HepG2 (cell line): ENCODE data around the gene PHRF1. TPM values are rescaled to one million over a fixed set of nuclear protein-coding genes. Genes with fewer than 3 reads are reported as not detected.
A peak's percentile ranks its signal among the peaks of the same experiment; 100 is the strongest.

ENCODE experiments used
- BCL6 ChIP-seq: IDR thresholded peaks from 2 replicates; pipeline ENCODE4 v1.6.1; 2016; ENCODE audit warnings: missing genetic modification reagents, missing compliant biosample characterization
- FOXJ3 ChIP-seq: sonication (generic); formaldehyde crosslinking; IDR thresholded peaks from 2 replicates; pipeline ENCODE4 v1.4.0; 2020; ENCODE audit warnings: missing genetic modification reagents, mild to moderate bottlenecking, borderline replicate concordance
- FOXO1 ChIP-seq: sonication (generic); formaldehyde crosslinking; IDR thresholded peaks from 2 replicates; pipeline ENCODE4 v1.4.0; 2020; ENCODE audit warnings: missing genetic modification reagents
- TBX3 ChIP-seq: fragments of 450-650 bp; IDR thresholded peaks from 2 replicates; pipeline ENCODE4 v1.6.1; 2017; ENCODE audit warnings: antibody characterized with exemption, mild to moderate bottlenecking, inconsistent platforms, borderline replicate concordance
- ZFP36 ChIP-seq: fragments of 150-350 bp; IDR thresholded peaks from 2 replicates; pipeline ENCODE4 v1.6.1; 2018; ENCODE audit warnings: borderline replicate concordance, low read length, low read depth; ENCODE audit not compliant: partially characterized antibody
- ZNF713 ChIP-seq: sonication (generic); formaldehyde crosslinking; IDR thresholded peaks from 2 replicates; pipeline ENCODE4 v1.4.0; 2020; ENCODE audit warnings: mild to moderate bottlenecking, missing genetic modification reagents
- ZNF780A ChIP-seq: sonication (generic); formaldehyde crosslinking; IDR thresholded peaks from 2 replicates; pipeline ENCODE4 v1.8.0; 2022; ENCODE audit warnings: mild to moderate bottlenecking, missing genetic modification reagents, moderate library complexity
- polyA plus RNA-seq, 8 experiments: library from polyadenylated mRNA; depleted of rRNA in 3 of 8; stranded (reverse) in 7 of 8; unstranded in 1 of 8; fragments of >200 nt; fragmentation: Illumina TruSeq in 4 of 8; extraction: Trizol in 4 of 8; gene quantifications; 2 replicates each; pipeline versions ENCODE4 v1.2.1 to v1.2.3, GENCODE V29; 2011 to 2016; ENCODE audit warnings: low read depth in 4 of 8, missing spikeins in 1 of 8, mixed read lengths in 1 of 8; ENCODE audit not compliant: insufficient read depth in 1 of 8
- total RNA-seq, 5 experiments: library from RNA; depleted of rRNA; stranded (reverse); fragments of >200 nt; fragmentation: Illumina TruSeq; extraction: Trizol; gene quantifications; 2 replicates each; pipeline ENCODE4 v1.2.3, GENCODE V29; 2016; ENCODE audit warnings: low read depth in 1 of 5
- TF ChIP-seq, protein P1 (sequence below), 2 experiments: fragments of 450-650 bp in 1 of 2; sonication (generic) in 1 of 2; formaldehyde crosslinking in 1 of 2; IDR thresholded peaks; 2 replicates each; pipeline versions ENCODE4 v1.6.1 to v1.8.0; 2016 to 2022; ENCODE audit warnings: antibody characterized with exemption in 1 of 2, mild to moderate bottlenecking in 1 of 2, missing genetic modification reagents in 1 of 2
- TF ChIP-seq, protein P2 (sequence below): sonication (generic); formaldehyde crosslinking; IDR thresholded peaks from 2 replicates; pipeline ENCODE4 v1.5.0; 2020; ENCODE audit warnings: missing genetic modification reagents, mild to moderate bottlenecking, borderline replicate concordance
- TF ChIP-seq, protein P3 (sequence below): IDR thresholded peaks from 2 replicates; pipeline ENCODE4 v1.6.1; 2018; ENCODE audit warnings: missing genetic modification reagents
- TF ChIP-seq, protein P4 (sequence below): sonication (generic); formaldehyde crosslinking; IDR thresholded peaks from 2 replicates; pipeline ENCODE4 v1.4.0; 2020; ENCODE audit warnings: missing genetic modification reagents

The PHRF1 gene
- total and polyA plus RNA-seq, 2 of the 13 experiments (the other 11 are each of a cell fraction or from before 2014, with no cell fraction given), result 8.2 to 16.7 TPM

DNA sequence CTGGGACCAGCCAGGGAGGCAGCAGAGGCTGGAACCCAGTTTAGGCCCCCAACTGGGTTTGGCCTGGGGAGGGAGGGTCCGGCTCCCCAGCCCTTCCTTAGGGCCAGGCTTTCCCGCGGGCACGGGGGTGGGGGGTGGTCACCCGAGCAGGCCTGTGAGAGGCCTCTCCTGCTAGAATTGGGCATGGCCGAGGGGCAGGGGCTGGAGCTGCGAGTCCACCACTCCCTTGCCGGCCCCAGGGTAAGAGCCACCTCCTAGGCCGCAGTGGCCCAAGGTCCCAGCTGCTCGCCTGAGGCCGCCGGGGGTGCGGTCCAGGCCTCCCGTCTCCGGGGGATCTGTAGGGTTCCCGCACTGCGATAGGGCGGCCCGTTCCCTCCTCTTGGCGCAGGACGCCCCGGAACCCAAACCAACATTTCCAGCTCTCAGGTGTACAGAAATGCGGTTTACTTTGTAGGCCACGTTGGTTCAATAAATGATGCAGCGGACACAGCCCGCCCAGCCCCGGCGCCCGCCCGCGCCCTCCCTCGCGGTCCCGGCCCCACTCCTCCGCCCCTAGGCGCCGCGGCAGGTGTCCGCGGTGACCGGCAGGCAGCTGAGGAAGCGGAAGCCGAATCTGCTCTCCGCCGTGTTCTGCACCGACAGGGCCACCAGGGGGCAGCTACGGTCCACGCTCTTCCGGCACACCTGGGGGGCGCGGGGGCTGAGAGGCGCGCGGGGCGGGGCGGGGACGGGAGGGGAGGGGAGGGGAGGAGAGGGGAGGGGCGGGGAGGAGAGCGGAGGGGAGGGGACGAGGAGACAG is 21.6 kb upstream of the PHRF1 start (continued):
- TF ChIP-seq, protein P1, sequence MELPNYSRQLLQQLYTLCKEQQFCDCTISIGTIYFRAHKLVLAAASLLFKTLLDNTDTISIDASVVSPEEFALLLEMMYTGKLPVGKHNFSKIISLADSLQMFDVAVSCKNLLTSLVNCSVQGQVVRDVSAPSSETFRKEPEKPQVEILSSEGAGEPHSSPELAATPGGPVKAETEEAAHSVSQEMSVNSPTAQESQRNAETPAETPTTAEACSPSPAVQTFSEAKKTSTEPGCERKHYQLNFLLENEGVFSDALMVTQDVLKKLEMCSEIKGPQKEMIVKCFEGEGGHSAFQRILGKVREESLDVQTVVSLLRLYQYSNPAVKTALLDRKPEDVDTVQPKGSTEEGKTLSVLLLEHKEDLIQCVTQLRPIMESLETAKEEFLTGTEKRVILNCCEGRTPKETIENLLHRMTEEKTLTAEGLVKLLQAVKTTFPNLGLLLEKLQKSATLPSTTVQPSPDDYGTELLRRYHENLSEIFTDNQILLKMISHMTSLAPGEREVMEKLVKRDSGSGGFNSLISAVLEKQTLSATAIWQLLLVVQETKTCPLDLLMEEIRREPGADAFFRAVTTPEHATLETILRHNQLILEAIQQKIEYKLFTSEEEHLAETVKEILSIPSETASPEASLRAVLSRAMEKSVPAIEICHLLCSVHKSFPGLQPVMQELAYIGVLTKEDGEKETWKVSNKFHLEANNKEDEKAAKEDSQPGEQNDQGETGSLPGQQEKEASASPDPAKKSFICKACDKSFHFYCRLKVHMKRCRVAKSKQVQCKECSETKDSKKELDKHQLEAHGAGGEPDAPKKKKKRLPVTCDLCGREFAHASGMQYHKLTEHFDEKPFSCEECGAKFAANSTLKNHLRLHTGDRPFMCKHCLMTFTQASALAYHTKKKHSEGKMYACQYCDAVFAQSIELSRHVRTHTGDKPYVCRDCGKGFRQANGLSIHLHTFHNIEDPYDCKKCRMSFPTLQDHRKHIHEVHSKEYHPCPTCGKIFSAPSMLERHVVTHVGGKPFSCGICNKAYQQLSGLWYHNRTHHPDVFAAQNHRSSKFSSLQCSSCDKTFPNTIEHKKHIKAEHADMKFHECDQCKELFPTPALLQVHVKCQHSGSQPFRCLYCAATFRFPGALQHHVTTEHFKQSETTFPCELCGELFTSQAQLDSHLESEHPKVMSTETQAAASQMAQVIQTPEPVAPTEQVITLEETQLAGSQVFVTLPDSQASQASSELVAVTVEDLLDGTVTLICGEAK (IDR thresholded peaks at IDR 0.05), result no peak
- TF ChIP-seq, protein P1 (CRISPR knock-in tag; IDR thresholded peaks at IDR 0.05), result 0 out of 2 replicates have a peak, but pooled peaks have one; percentile 27
- TF ChIP-seq FOXO1 (CRISPR knock-in tag) (peak; percentile 30; the same call in 1 of the 2 replicates), ZFP36 (no peak), TBX3 (no peak), FOXJ3 (no peak), ZNF713 (no peak), ZNF780A (0 out of 2 replicates have a peak, but pooled peaks have one; percentile 38), BCL6 (CRISPR knock-in tag) (no peak)
- TF ChIP-seq, protein P2, sequence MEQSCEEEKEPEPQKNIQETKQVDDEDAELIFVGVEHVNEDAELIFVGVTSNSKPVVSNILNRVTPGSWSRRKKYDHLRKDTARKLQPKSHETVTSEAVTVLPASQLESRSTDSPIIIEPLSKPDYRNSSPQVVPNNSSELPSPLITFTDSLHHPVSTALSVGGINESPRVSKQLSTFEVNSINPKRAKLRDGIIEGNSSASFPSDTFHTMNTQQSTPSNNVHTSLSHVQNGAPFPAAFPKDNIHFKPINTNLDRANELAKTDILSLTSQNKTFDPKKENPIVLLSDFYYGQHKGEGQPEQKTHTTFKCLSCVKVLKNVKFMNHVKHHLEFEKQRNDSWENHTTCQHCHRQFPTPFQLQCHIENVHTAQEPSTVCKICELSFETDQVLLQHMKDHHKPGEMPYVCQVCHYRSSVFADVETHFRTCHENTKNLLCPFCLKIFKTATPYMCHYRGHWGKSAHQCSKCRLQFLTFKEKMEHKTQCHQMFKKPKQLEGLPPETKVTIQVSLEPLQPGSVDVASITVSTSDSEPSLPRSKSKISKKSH (CRISPR knock-in tag), result no peak
- TF ChIP-seq, protein P3, sequence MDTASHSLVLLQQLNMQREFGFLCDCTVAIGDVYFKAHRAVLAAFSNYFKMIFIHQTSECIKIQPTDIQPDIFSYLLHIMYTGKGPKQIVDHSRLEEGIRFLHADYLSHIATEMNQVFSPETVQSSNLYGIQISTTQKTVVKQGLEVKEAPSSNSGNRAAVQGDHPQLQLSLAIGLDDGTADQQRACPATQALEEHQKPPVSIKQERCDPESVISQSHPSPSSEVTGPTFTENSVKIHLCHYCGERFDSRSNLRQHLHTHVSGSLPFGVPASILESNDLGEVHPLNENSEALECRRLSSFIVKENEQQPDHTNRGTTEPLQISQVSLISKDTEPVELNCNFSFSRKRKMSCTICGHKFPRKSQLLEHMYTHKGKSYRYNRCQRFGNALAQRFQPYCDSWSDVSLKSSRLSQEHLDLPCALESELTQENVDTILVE, result 0 out of 2 replicates have a peak, but pooled peaks have one; percentile 31
- TF ChIP-seq, protein P4, sequence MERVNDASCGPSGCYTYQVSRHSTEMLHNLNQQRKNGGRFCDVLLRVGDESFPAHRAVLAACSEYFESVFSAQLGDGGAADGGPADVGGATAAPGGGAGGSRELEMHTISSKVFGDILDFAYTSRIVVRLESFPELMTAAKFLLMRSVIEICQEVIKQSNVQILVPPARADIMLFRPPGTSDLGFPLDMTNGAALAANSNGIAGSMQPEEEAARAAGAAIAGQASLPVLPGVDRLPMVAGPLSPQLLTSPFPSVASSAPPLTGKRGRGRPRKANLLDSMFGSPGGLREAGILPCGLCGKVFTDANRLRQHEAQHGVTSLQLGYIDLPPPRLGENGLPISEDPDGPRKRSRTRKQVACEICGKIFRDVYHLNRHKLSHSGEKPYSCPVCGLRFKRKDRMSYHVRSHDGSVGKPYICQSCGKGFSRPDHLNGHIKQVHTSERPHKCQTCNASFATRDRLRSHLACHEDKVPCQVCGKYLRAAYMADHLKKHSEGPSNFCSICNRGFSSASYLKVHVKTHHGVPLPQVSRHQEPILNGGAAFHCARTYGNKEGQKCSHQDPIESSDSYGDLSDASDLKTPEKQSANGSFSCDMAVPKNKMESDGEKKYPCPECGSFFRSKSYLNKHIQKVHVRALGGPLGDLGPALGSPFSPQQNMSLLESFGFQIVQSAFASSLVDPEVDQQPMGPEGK (CRISPR knock-in tag), result peak; percentile 99
